GM19240 (cell line): ENCODE measurements around the gene MEGF10.

Source experiments
- DNase-seq: peaks from one replicate; pipeline ENCODE4 v3.0.0; 2011; ENCODE audit warnings: low spot score; ENCODE audit not compliant: insufficient read length

MEGF10 gene

GRCh38 chr5:127434588-127434987 is 144.0 kb downstream of the MEGF10 start:
- no peak for DNase-seq

DNA sequence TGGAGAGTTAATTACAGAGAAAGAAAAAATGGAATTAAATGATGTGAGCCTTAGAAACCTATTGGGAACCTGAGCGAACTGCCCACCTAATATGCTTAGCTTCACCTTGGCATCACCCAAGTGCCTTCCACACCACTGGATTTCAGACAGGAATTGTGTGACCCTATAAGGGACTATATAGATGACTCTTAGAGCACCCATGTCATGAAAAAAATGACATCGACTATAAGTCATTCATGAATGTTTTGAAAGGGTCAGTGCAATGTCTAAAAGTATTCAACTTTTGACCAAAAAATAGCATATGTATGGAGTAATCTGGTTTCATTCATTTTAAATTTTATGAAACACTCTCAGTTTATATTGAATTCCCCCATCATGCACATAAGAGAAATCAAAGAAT is 145.2 kb downstream of the MEGF10 start:
- no peak for DNase-seq

DNA sequence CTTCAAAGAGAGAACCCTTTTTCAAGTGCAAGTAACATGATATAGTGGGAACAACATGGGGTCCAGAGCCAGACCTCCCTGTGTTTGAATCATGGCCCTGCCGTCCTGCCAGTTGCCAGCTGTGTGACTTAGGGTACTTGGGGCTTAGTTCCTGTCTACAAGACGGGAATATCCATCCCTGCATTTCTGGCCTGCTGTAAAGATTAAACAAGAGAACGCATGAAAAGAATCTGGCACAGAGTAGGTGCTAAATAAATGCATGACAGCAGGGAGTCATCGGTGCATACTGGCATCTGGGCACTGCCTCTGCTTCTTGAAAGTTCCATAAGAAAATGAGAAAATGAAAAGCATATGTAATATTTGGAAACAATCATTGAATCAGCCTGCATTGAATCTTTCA is 149.0 kb downstream of the MEGF10 start:
- no peak for DNase-seq

DNA sequence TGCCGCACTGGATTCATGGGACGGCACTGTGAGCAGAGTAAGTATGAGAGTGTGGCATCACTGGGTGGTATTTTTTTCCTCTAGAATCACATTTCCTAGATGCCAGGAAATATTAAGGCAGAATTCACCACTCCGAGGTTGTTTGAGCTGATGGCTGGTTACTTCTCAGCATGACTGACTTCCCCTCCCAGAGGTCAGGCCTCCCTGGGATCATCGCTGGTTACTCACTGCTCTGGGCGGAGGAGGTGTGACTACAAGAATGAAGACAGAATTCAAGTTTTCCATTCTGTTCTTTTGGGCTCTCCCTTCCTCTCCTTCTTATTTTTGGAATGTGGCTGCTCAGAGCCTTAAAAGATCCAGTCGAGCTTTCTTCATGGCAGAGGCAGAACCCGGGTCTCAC is 150.2 kb downstream of the MEGF10 start:
- no peak for DNase-seq

- DNase-seq = no peak
Measured at GRCh38 chr5:127441799-127442484, 151.3 kb downstream of the MEGF10 start.

- no peak for DNase-seq
Measured at GRCh38 chr5:127444171-127444570, 153.6 kb downstream of the MEGF10 start.

- DNase-seq = no peak
Measured at GRCh38 chr5:127445328-127445727, 154.7 kb downstream of the MEGF10 start.

DNA sequence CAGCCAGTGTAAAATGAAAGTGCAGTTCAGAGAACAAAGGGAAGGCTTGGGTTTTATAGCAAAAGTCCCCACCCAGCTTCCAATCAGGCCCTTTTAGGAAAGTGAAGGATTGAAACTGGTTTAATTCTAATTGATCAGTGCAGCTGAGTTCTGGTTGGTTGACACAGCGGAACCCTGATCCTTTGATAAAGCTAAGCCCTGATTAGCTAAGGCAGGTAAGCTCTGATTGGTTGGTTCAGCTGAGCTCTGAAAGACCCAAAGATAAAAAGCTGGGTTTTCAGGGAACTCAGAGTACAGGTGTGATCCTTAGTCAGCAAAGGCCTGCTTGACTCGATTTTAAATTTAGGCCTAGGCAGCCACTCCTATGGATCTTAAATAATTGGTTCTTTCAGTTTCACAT is 156.0 kb downstream of the MEGF10 start:
- DNase-seq = no peak

- DNase-seq = no peak
Measured at GRCh38 chr5:127447827-127448226, 157.2 kb downstream of the MEGF10 start.

DNA sequence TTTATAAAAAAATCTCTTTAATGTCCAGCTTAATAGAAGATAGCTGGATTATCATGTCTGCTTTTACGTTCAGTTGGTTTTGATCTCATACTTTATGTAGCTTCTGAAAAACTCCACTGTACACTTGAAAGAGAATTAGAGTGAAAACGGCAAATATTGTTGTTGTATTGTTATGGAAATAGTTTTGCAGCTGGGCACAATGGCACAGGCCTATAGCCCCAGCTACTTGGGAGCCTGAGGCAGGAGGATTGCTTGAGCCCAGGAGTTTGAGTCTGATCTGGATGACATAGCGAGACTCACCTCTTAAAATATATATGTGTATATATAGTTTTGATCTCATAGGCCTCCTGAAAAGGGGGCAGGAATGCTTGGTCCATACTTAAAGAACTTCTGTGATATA is 159.4 kb downstream of the MEGF10 start:
- no peak for DNase-seq

DNA sequence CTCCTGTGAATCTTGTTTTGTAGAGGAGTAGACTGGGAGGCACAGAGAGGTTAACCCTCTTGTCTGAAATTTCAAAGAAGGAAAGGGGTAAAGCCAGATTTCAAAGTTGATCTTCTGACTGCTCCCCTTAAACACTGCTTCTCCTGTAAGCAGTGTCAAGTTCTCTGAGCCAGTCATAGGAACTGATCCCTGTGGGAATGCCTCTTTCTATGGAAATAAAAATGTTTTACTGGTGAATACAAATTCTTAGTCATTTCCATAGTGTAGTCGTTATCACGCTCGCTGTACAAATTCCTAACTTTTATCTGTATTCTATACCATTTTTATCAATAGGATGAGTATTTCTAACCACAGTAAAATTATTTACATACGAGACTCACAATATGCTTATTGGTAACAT is 160.5 kb downstream of the MEGF10 start:
- no peak for DNase-seq

DNA sequence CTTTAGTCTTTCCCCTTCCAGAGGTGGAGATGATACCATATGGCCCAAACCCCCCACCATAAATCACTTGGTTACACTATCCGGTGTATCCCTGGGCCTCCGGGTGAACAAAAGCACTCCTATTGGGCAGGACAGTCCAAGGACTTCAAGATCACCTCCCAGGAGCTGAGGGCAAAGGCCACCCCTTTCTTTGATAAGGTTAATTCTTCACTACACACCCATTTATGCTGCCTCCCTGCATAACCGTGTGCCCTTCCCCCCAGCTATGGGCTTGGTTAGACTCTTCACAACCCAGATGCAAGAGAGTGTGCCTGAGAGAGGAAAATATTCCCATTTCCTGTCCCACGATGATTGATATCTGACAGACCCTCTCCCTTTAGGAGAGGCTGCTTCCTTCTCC is 162.0 kb downstream of the MEGF10 start:
- no peak for DNase-seq

- no peak for DNase-seq
Measured at GRCh38 chr5:127471211-127471610, 180.6 kb downstream of the MEGF10 start.

- no peak for DNase-seq
Measured at GRCh38 chr5:127472700-127473099, 182.1 kb downstream of the MEGF10 start.

GRCh38 chr5:127486471-127486870 is 195.9 kb downstream of the MEGF10 start:
- no peak for DNase-seq

DNA sequence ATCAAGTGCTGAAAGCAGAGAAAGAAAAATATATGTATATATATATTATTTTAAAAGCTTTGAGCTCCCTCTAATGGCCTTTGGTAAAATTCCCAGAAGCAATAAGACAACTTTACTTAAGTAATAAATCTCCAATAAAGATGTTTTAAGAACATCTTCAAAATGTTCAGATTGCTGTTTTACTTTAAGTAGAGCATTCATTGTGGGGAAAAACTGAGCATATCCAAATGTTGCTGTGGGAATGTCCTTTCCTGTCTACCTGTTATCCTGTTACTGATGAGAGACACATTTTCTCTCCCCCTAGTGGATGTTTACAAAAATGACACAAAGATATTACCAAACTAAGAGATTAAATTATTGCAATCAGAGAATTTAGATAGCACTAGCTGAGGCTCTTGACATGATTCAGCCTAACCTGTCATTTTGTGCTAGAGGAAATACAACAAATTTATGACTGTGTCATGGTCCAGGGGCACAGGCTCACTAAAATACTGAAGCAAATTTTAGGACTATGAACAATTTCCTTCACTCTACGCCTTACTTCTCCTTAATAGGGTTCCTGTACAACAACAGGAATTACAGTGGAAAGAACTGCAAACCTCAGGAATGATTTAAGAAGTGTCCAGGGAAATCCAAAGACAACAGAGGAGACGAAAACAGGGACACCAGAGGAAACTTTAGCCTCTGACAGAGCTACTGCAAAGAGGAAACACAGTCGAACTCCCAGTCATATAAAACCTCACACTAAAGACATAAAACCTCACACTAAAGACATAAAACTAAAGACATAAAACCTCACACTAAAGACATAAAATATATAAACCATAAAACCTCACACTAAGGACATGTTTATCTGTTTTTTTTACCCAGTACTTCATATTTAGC is 202.5 kb downstream of the MEGF10 start:
- DNase-seq = no peak

- DNase-seq = no peak
Measured at GRCh38 chr5:127498548-127498947, 208.0 kb downstream of the MEGF10 start.

GRCh38 chr5:127505905-127506304 is 215.3 kb downstream of the MEGF10 start:
- DNase-seq = no peak

- no peak for DNase-seq
Measured at GRCh38 chr5:127506616-127507015, 216.0 kb downstream of the MEGF10 start.

DNA sequence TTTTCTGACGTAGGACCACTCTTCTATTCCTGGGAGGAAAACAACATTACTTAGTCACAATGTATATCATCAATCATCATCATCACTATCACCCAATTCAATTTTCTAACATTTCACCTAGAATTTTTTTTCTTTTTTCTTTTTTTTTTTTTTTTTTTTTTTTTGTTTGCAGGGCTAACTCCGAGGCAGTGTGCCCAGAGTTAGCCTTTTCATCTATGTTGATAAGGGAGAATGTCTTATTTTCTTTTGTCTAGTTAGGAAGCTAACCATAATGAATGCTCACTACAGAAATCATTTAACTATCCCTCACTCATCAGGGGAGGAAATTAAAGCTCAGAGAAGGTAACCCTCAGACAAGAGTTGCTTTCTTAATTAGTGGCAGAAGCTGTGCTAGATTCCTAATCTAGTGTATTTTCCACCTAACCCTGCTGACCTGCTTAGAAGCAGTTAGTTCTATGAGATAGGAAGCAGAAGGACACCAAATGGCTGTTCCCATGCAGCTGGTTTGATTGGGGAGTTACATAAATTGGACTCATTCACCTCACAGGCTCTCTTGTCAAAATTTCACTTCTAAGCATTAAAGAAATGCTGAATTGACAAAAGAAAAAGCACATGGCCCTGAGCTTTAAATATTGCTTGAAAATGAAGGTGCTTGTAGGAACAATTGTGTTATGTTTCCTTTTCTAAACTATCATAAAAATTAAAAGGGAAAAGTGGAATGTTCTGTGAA is 218.2 kb downstream of the MEGF10 start:
- DNase-seq = no peak
